B cell (primary cell): ENCODE data around the gene HLA-DRB1.

Experiments
- CTCF ChIP-seq: fragments of 200-600 bp; IDR thresholded peaks from one replicate; pipeline ENCODE4 v1.8.0; 2022; ENCODE audit warnings: antibody characterized with exemption, mild to moderate bottlenecking
- EZH2 ChIP-seq: IDR thresholded peaks from 2 replicates; pipeline ENCODE4 v1.6.1; 2012; ENCODE audit warnings: borderline replicate concordance, low read depth, mild to moderate bottlenecking, moderate library complexity, low read length; ENCODE audit not compliant: insufficient read depth, poor library complexity, severe bottlenecking

- TF ChIP-seq CTCF = no peak
- no peak for TF ChIP-seq EZH2
These were observed at the start of gene HLA-DRB1 for GRCh38 chr6:32589596-32590449.
